Caco-2 (cell line): Measurements from ENCODE around the gene LYPD3. TPM values are rescaled to one million over a fixed set of nuclear protein-coding genes. Genes with fewer than 3 reads are reported as not detected.
"Not testable (repeated sequence)": the region's sequence is repeated elsewhere in the genome, so short reads cannot be mapped to it uniquely, and the experiment has no call there.

Experiments used
- Bru-seq: library from RNA; stranded (reverse); fragments of 400-500 nt; gene quantifications from one replicate; lab custom pipeline; 2021; lab: Mats Ljungman, UMichigan
- BruChase-seq, 2 experiments: library from RNA; stranded (reverse); fragments of 400-500 nt; gene quantifications; one replicate each; lab custom pipeline; 2021; lab: Mats Ljungman, UMichigan
- BruUV-seq: library from RNA; stranded (reverse); fragments of 400-500 nt; replicated peaks from 2 replicates; lab custom pipeline; 2021; lab: Mats Ljungman, UMichigan
- CTCF ChIA-PET: fragments of 300-600 bp; sonication (Branson Sonifier 250); formaldehyde crosslinking; loops from one replicate; lab custom pipeline; 2022; ENCODE audit warnings: antibody characterized with exemption; lab: Charles Lee
- POLR2A ChIA-PET: fragments of 300-600 bp; sonication (Branson Sonifier 250); formaldehyde crosslinking; loops from one replicate; lab custom pipeline; 2022; ENCODE audit warnings: antibody characterized with exemption; lab: Charles Lee
- DNase-seq, 2 experiments: peaks; one replicate each; pipeline versions ENCODE4 v3.0.0 to v3.0.0-alpha.2; 2020 to 2022
- H3K27me3 ChIP-seq: replicated peaks from 2 replicates; pipeline ENCODE4 v1.6.0; 2011; ENCODE audit warnings: low read length; ENCODE audit not compliant: control insufficient read depth, insufficient read depth
- H3K36me3 ChIP-seq: 2 replicates; pipeline ENCODE4 v1.5.1; 2011; ENCODE audit warnings: low read length; ENCODE audit not compliant: control insufficient read depth, insufficient read depth
- H3K4me1 ChIP-seq: fragments of 250-450 bp; sonication (Bioruptor Pico); 2 replicates; pipeline ENCODE4 v1.5.1; 2020; ENCODE audit warnings: mild to moderate bottlenecking
- H3K4me3 ChIP-seq: 2 replicates; pipeline ENCODE4 v1.5.1; 2011; ENCODE audit warnings: low read depth, mild to moderate bottlenecking, control low read depth, low read length
- H3K9me3 ChIP-seq: fragments of 250-450 bp; sonication (Bioruptor Pico); 2 replicates; pipeline ENCODE4 v1.5.1; 2020; ENCODE audit warnings: mild to moderate bottlenecking, moderate library complexity
- H3K27ac Mint-ChIP-seq: one replicate; pipeline ENCODE4 v1.8.0; 2022; ENCODE audit warnings: mixed read lengths; ENCODE audit not compliant: unreplicated experiment
- H3K27me3 Mint-ChIP-seq: one replicate; pipeline ENCODE4 v1.8.0; 2022; ENCODE audit warnings: mixed read lengths; ENCODE audit not compliant: insufficient read depth, unreplicated experiment
- H3K36me3 Mint-ChIP-seq: one replicate; pipeline ENCODE4 v1.8.0; 2022; ENCODE audit warnings: mild to moderate bottlenecking, mixed read lengths; ENCODE audit not compliant: insufficient read depth, unreplicated experiment
- H3K4me1 Mint-ChIP-seq: one replicate; pipeline ENCODE4 v1.8.0; 2022; ENCODE audit warnings: low read depth, mixed read lengths; ENCODE audit not compliant: unreplicated experiment
- H3K4me3 Mint-ChIP-seq: one replicate; pipeline ENCODE4 v1.8.0; 2022; ENCODE audit warnings: mild to moderate bottlenecking, moderate library complexity, mixed read lengths; ENCODE audit not compliant: unreplicated experiment
- H3K9me3 Mint-ChIP-seq: one replicate; pipeline ENCODE4 v1.8.0; 2022; ENCODE audit warnings: mixed read lengths; ENCODE audit not compliant: unreplicated experiment
- CTCF ChIP-seq, 2 experiments: fragments of 200-600 bp in 1 of 2; IDR thresholded peaks; 1 replicate in 1 of 2; 2 replicates in 1 of 2; pipeline versions ENCODE4 v1.5.1 to v1.8.0; 2011 to 2022; ENCODE audit warnings: antibody characterized with exemption in 1 of 2, control low read depth in 1 of 2, inconsistent platforms in 1 of 2, low read depth in 1 of 2, low read length in 1 of 2, mild to moderate bottlenecking in 1 of 2, moderate library complexity in 1 of 2; ENCODE audit not compliant: insufficient read depth in 1 of 2, severe bottlenecking in 1 of 2, unreplicated experiment in 1 of 2
- intact Hi-C: fragments of 100-400 bp; cut with micrococcal nuclease; formaldehyde crosslinking; loops from one replicate; pipeline ENCODE4 v1.10.0; 2022; ENCODE audit not compliant: unreplicated experiment
- long read RNA-seq: library from polyadenylated mRNA; stranded (forward); transcript quantifications from one replicate; pipeline ENCODE4 v2.0.0, GENCODE V29; 2022
- total RNA-seq: library from RNA; stranded (reverse); gene quantifications from 2 replicates; pipeline ENCODE4 v1.2.3, GENCODE V29; 2022

The LYPD3 gene
- total RNA-seq (1.3 and 2.2 TPM in 2 replicates), Bru-seq, nascent RNA (percentile 40 among the genes with signal in this experiment), BruChase-seq, experiment 1, labeled RNA remaining after a 2-hour chase (percentile 42 among the genes with signal in this experiment), BruChase-seq, experiment 2, labeled RNA remaining after a 6-hour chase (percentile 33 among the genes with signal in this experiment)
- long read RNA-seq, partial matches to known transcripts = 0 of 6 reads
- long read RNA-seq, other reads (novel, unspliced or antisense) = 1 of 6 reads

- peaks cover 20% of the 10 kb centered on the region for H3K36me3 Mint-ChIP-seq
- no peaks in the 10 kb centered on the region for H3K27me3 Mint-ChIP-seq
- no peaks in the 10 kb centered on the region for H3K9me3 ChIP-seq
- no peaks in the 10 kb centered on the region; the same call in none of the 2 replicates for H3K36me3 ChIP-seq
- H3K27me3 ChIP-seq = no peaks in the 10 kb centered on the region
- BruUV-seq = no TSS peak
- no peaks in the 10 kb centered on the region for H3K9me3 Mint-ChIP-seq
- ChIA-PET POLR2A (no interaction called here), CTCF (interaction anchor here (1.3 kb wide), 1 partner anchor 18 kb away, joined by 4 read pairs; no protein-coding TSS in a partner anchor)
- peak in 1 of 2 experiments; percentile 49 for DNase-seq
- H3K4me1 Mint-ChIP-seq = peaks cover 7% of the 10 kb centered on the region
- H3K4me3 Mint-ChIP-seq = peak within 1 kb of the TSS; percentile 100
- intact Hi-C loops = loop anchor here (10.0 kb wide), 1 partner anchor 129 kb away; the partner anchor contains the start of genes IRGQ and ZNF576
- 0 out of 2 replicates have a peak, but pooled peaks cover 4% of the 10 kb centered on the region for H3K4me1 ChIP-seq
- H3K27ac Mint-ChIP-seq = peak within 1 kb of the TSS; percentile 95
- no peak for TF ChIP-seq CTCF (IDR thresholded peaks at IDR 0.05; ENCODE audit: insufficient read depth in 1 of 2, low read depth in 1 of 2, low read length in 1 of 2, severe bottlenecking in 1 of 2, unreplicated experiment in 1 of 2)
- H3K4me3 ChIP-seq = peak within 1 kb of the TSS; percentile 64
Observed at GRCh38 chr19:43465468-43466120, at the start of gene LYPD3. TSS of gene LYPD3 (minus strand) at chr19:43465608. CDS start at chr19:43465571, 37 bp downstream.

GRCh38 chr19:43512399-43512798, 47.0 kb upstream of the LYPD3 start:
- H3K27me3 ChIP-seq, H3K4me1 Mint-ChIP-seq, CTCF ChIA-PET, DNase-seq, H3K36me3 ChIP-seq, H3K9me3 ChIP-seq, intact Hi-C loops, H3K9me3 Mint-ChIP-seq, BruUV-seq, H3K4me1 ChIP-seq, POLR2A ChIA-PET, H3K27me3 Mint-ChIP-seq, H3K4me3 ChIP-seq, H3K4me3 Mint-ChIP-seq, H3K27ac Mint-ChIP-seq: not testable (repeated sequence)
- peaks cover 45% of the 10 kb centered on the region for H3K36me3 Mint-ChIP-seq

GRCh38 chr19:43511324-43511723, 45.9 kb upstream of the LYPD3 start:
- BruUV-seq = no TSS peak
- Mint-ChIP-seq H3K36me3 (peaks cover 39% of the 10 kb centered on the region), H3K4me1 (no peaks in the 10 kb centered on the region), H3K27ac (no peak overlapping the region), H3K27me3 (no peaks in the 10 kb centered on the region), H3K9me3 (no peaks in the 10 kb centered on the region), H3K4me3 (no peak overlapping the region)
- Histone ChIP-seq H3K4me3 (no peak overlapping the region), H3K36me3 (peaks cover 2% of the 10 kb centered on the region; the same call in 1 of the 2 replicates), H3K27me3 (no peaks in the 10 kb centered on the region), H3K4me1 (no peaks in the 10 kb centered on the region), H3K9me3 (no peaks in the 10 kb centered on the region)
- DNase-seq = no peak
- intact Hi-C loops = no loop called here
- ChIA-PET CTCF (interaction anchor here (1.0 kb wide), 1 partner anchor 8 kb away, joined by 3 read pairs; no protein-coding TSS in a partner anchor), POLR2A (no interaction called here)
- no peak for TF ChIP-seq CTCF (IDR thresholded peaks at IDR 0.05; ENCODE audit: insufficient read depth in 1 of 2, low read depth in 1 of 2, low read length in 1 of 2, severe bottlenecking in 1 of 2, unreplicated experiment in 1 of 2)
